Left renal cortex interstitium (tissue), 4 donors: ENCODE measurements around the gene PITPNM3. TPM values are rescaled to one million over a fixed set of nuclear protein-coding genes. Genes with fewer than 3 reads are reported as not detected.

Experiments used
- DNase-seq, 4 donors: peaks; one replicate each; pipeline ENCODE4 v3.0.0-alpha.2; 2013; ENCODE audit warnings: low read depth in 4 of 4, low spot score in 2 of 4, missing footprints in 1 of 4
- polyA plus RNA-seq, 4 donors: library from polyadenylated mRNA; unstranded; fragments of 120-200 nt; gene quantifications; one replicate each; pipeline ENCODE4 v1.2.1, GENCODE V29; 2013; ENCODE audit not compliant: insufficient read length in 4 of 4

Gene PITPNM3
- polyA plus RNA-seq, 4 donors: 8.3 to 11.6 (median 10.0) TPM

- no peak for DNase-seq
Observed at GRCh38 chr17:6468051-6468790, 88.1 kb downstream of the PITPNM3 start.

- DNase-seq: no peak
Observed at GRCh38 chr17:6467567-6467966, 88.8 kb downstream of the PITPNM3 start.

- no peak for DNase-seq
Observed at GRCh38 chr17:6465206-6466003, 91.0 kb downstream of the PITPNM3 start.

- DNase-seq: no peak
Observed at GRCh38 chr17:6464446-6465041, 91.8 kb downstream of the PITPNM3 start.

GRCh38 chr17:6463616-6464445 is 92.5 kb downstream of the PITPNM3 start:
- DNase-seq: no peak

- no peak for DNase-seq
Observed at GRCh38 chr17:6462692-6463091, 93.7 kb downstream of the PITPNM3 start.

- no peak for DNase-seq
Observed at GRCh38 chr17:6461792-6462524, 94.4 kb downstream of the PITPNM3 start.

GRCh38 chr17:6461246-6461645 is 95.1 kb downstream of the PITPNM3 start:
- DNase-seq: no peak

GRCh38 chr17:6460531-6461161 is 95.7 kb downstream of the PITPNM3 start:
- no peak for DNase-seq

GRCh38 chr17:6458460-6458950 is 97.8 kb downstream of the PITPNM3 start:
- DNase-seq: no peak

- no peak for DNase-seq
Observed at GRCh38 chr17:6457688-6458459, 98.5 kb downstream of the PITPNM3 start.

- DNase-seq: no peak
Observed at GRCh38 chr17:6456914-6457687, 99.3 kb downstream of the PITPNM3 start.

GRCh38 chr17:6456321-6456720 is 100.0 kb downstream of the PITPNM3 start:
- no peak for DNase-seq

GRCh38 chr17:6455321-6455705 is 101.0 kb downstream of the PITPNM3 start:
- DNase-seq: peak in 1 of 4 donors; percentile 38

GRCh38 chr17:6454495-6455320 is 101.6 kb downstream of the PITPNM3 start:
- no peak for DNase-seq

GRCh38 chr17:6453279-6454024 is 102.9 kb downstream of the PITPNM3 start:
- DNase-seq: no peak
